SHP77 treated with DMSO at 0.1 percent for 48 hours (cell line): ENCODE results near the gene FOXK2.
"Not testable (repeated sequence)": the region's sequence is repeated elsewhere in the genome, so short reads cannot be mapped to it uniquely, and the experiment has no call there.

Experiments
- DNase-seq: peaks from one replicate; lab custom pipeline; 2025; lab: John Stamatoyannopoulos, UW

Gene FOXK2

GRCh38 chr17:82564241-82564640, 44.7 kb downstream of the FOXK2 start:
- no peak for DNase-seq

DNA sequence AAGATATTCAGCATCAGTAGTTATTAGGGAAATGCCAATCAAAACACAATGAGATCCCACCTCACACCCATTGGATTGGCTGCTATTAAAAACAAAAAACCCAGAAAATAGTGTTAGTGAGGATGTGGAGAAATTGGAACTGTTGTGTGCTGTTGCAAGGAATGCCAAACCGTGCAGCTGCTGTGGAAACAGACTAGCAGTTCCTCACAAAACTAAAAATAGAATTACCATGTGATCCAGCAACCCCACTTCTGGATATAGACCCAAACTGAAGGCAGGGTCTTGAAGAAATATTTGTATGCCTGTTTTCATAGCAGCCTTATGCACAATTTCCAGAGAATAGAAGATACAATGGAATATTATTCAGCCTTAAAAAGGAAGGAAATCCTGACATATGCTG, 46.0 kb downstream of the FOXK2 start:
- DNase-seq: no peak

DNA sequence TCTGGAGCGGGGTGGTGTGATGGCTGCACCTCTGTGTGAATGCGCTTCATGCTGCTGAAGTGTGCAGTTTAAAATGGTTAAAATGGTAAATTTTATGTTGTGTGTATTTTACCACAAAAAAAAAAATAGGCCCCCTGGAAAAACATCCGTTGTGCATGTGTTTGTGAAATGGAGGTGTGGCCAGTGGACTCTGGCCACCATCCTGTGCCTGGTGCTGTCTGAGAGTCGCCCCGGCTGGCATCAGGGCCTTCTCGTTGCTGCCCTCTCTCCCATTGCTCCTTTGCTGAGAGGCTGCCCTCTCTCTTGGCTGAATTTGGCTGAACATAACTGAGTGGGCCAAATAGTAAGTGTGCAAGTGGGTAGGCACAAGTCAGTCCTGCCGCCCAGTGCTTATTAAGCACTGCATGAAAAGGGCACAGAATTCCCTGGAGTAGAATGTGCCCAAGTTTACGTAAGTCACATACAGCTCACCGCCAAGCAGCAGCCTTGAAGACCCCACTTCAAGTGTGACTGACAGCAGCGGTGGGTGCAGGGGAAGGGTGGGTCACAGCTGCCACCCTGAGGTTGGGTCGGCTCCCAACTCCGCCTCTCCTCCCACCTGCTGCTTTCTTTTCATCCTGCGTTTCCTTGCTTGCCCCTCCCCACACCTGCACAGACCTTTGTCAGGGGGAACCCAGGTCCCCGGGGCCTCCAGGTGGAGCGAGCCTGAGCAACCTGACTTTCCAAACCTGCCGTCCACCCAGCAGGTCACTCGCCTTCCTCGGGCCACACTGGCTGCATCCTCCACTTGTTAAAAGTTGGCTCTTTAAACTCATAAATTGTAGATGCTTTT, 46.8 kb downstream of the FOXK2 start:
- no peak for DNase-seq

DNA sequence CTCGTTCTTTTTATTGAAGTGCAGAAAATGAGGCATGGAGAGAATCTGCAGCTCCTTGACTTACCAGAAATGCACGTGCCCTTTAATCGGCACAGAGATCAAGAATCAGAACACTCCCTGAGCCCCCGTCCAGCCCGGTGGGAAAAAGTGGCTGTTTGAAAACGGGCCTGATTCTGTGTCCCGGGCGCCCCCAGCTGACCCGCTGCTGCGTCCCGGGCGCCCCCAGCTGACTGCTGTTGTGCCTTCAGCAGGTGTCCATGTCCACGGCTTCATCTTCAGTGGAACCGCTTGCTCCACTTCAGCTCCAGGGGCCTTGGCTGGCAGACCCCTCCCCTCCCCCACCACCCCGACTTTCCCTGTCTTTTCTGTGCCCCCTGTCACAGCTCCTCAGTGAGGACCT, 47.8 kb downstream of the FOXK2 start:
- no peak for DNase-seq

- no peak for DNase-seq
Measured at GRCh38 chr17:82568997-82569393, 49.5 kb downstream of the FOXK2 start.

DNA sequence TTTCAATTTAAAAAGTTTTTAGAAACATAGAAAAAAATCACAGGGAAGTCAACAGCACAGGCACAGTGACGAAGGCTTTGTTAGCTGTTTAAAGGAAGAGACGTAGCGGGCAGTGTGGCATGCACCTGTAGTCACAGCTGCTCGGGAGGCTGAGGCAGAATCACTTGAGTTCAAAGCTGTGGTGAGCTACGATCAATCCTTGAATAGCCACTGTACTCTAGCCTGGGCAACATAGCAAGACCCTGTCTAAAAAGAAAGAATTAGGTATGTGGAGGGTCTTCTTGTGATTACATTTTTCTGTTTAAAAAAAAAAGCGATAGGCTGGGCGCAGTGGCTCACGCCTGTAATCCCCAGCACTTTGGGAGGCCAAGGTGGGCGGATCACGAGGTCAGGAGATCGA, 50.1 kb downstream of the FOXK2 start:
- no peak for DNase-seq

DNA sequence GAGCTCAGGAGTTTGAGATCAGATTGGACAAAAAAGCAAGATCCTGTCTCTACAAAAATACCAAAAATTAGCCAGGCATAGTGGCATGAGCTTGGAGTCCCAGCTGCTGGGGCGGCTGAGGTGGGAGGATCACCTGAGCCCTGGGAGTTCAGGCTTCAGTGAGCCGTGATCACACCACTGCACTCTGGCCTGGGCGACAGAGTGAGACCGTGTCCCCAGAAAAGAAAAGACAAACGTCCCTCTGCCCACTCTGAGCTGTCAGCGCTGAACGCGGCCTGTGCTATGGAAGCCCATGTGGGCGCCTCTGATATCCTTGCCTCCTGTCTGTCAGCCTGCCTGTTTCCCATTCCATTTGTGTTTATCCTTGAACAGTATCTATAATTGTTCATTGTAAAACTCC, 50.7 kb downstream of the FOXK2 start:
- no peak for DNase-seq

- DNase-seq: no peak
Measured at GRCh38 chr17:82571855-82572254, 52.3 kb downstream of the FOXK2 start.

DNA sequence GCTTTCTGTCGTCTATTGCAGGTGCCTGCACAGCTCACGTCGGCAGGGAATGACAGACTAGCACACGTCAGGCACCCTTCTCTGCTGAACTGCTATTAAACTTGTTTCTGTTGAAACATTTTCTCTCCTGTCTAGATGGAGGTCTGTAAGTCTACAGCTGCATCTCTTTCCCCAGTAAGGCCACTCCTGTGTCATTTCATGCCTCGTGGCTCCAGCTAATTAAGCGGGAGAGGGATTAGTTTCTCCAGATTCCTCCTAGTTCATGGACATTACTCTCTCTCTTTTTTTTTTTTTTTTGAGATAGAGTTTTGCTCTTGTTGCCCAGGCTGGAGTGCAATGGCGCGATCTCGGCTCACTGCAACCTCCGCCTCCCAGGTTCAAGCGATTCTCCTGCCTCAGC, 54.5 kb downstream of the FOXK2 start:
- no peak for DNase-seq

GRCh38 chr17:82575581-82576221, 56.2 kb downstream of the FOXK2 start:
- DNase-seq: not testable (repeated sequence)

DNA sequence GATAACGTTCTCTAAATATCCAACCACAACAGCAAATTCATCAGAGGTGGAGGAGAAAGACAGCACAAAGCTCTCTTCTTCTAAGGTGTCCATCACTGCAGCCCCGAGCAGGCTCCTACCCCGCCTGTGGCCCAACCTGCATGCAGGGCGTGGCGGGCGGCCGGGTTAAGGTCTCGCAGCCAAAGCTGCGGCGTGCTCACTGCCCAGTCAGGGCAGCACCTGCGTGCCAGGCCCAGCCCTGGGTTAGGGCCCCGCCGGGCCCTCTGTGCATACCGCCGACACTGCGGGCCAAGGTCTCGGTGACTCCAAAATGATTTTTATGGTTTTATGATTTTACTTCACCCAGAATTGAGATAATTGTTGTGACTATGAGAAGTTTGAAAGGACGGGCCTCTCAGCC, 57.8 kb downstream of the FOXK2 start:
- no peak for DNase-seq

DNA sequence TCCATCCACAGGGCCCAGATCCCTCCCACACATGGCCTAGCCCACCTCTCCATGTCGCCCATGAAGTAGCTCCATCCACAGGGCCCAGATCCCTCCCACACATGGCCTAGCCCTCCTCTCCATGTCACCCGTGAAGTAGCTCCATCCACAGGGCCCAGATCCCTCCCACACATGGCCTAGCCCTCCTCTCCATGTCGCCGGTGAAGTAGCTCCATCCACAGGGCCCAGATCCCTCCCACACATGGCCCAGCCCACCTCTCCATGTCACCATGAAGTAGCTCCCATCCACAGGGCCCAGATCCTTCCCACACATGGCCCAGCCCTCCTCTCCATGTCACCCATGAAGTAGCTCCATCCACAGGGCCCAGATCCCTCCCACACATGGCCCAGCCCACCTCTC, 60.4 kb downstream of the FOXK2 start:
- DNase-seq: not testable (repeated sequence)

- no peak for DNase-seq
Measured at GRCh38 chr17:82582213-82582612, 62.7 kb downstream of the FOXK2 start.

DNA sequence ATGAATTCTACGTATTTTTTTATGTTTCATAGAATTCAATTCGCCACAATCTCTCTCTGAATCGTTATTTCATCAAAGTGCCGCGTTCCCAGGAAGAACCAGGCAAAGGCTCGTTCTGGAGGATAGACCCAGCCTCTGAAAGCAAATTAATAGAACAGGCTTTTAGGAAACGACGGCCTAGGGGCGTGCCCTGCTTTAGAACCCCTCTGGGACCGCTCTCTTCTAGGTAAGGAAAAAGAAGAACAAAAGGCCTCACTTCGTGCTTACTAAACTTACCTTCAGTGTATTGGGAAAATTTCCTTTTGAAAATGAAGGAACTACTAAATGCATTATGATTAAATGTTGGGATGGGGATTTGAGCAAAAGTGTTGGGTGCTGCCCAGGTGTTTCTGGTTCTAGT, 63.2 kb downstream of the FOXK2 start:
- no peak for DNase-seq

DNA sequence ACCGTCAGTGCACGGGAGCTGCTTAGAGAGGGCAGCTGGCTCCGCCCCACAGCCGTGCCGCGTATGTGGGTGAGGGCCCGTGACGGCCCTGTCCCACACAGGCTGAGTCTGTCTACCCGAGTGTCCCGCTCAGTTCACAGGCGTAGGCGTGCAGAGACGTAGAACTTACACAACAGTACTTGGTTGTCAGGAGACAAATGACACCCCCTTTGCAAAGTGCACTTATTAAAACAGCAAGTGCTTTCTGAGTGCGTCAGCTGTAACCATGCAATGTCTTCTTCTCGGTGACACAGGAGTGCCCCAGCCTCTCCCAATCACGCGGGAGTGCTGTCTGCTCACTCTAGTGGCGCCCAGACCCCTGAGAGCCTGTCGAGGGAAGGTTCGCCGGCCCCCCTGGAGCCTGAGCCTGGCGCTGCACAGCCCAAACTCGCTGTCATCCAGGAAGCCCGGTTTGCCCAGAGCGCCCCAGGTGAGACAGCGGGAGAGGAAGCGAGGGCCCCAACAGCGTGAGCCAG, 64.2 kb downstream of the FOXK2 start:
- no peak for DNase-seq

DNA sequence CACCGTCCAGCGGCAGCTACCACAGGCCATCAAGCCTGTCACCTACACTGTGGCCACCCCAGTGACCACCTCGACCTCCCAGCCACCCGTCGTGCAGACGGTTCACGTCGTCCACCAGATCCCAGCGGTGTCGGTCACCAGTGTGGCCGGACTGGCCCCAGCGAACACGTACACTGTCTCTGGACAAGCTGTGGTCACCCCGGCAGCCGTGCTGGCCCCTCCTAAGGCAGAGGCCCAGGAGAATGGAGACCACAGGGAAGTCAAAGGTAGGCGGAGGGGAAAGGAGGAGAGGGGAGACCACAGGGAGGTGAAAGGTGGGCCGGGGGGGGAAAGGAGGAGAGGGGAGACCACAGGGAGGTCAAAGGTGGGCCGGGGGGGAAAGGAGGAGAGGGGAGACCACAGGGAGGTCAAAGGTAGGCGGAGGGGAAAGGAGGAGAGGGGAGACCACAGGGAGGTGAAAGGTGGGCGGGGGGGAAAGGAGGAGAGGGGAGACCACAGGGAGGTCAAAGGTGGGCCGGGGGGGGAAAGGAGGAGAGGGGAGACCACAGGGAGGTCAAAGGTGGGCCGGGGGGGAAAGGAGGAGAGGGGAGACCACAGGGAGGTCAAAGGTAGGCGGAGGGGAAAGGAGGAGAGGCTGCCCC, 66.5 kb downstream of the FOXK2 start:
- DNase-seq: not testable (repeated sequence)

GRCh38 chr17:82586576-82587233, 67.2 kb downstream of the FOXK2 start:
- DNase-seq: no peak

GRCh38 chr17:82587234-82588086, 67.9 kb downstream of the FOXK2 start:
- no peak for DNase-seq

- no peak for DNase-seq
Measured at GRCh38 chr17:82588266-82589175, 69.0 kb downstream of the FOXK2 start.

- no peak for DNase-seq
Measured at GRCh38 chr17:82589851-82590180, 70.3 kb downstream of the FOXK2 start.

DNA sequence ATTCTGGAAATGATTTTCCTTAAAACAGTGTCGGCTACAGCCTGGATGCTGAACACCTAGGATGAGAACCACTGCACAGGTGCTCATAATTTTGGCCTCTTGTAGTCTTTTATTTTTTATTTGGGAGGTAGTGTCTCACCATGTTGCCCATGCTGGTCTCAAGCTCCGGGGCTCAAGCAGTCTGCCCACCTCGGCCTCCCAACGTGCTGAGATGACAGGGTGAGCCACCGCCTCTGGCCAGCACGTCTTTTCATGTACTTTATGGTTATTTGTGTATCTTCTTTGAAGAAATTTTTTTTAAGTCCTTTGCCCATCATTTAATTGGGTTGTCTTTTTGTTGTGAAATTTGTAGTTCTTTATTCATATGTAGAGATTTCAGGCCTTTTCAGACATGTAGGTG, 70.7 kb downstream of the FOXK2 start:
- DNase-seq: no peak
